ENCODE results near the gene SRBD1.

GRCh38 chr2:45406621-45407020, 204.4 kb downstream of the SRBD1 start:
- TF ChIP-seq POLR2AphosphoS5 (IDR thresholded peaks at IDR 0.05) (no peak), POLR2A (IDR thresholded peaks at IDR 0.05) (no peak)
- TF ChIP-seq, protein P1, sequence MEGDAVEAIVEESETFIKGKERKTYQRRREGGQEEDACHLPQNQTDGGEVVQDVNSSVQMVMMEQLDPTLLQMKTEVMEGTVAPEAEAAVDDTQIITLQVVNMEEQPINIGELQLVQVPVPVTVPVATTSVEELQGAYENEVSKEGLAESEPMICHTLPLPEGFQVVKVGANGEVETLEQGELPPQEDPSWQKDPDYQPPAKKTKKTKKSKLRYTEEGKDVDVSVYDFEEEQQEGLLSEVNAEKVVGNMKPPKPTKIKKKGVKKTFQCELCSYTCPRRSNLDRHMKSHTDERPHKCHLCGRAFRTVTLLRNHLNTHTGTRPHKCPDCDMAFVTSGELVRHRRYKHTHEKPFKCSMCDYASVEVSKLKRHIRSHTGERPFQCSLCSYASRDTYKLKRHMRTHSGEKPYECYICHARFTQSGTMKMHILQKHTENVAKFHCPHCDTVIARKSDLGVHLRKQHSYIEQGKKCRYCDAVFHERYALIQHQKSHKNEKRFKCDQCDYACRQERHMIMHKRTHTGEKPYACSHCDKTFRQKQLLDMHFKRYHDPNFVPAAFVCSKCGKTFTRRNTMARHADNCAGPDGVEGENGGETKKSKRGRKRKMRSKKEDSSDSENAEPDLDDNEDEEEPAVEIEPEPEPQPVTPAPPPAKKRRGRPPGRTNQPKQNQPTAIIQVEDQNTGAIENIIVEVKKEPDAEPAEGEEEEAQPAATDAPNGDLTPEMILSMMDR (IDR thresholded peaks at IDR 0.05 in 8 of 11, conservative IDR thresholded peaks at IDR 0.05 in 3 of 11) = no peak

Data from spleen (tissue), 7 donors.